PFSK-1 (cell line): ENCODE measurements around the gene MYMX.

Experiments used
- POLR2AphosphoS5 ChIP-seq: IDR thresholded peaks from 2 replicates; pipeline ENCODE4 v1.6.1; 2012; ENCODE audit warnings: low read depth, mild to moderate bottlenecking, control low read depth, low read length, moderate library complexity
- REST ChIP-seq, 2 experiments: IDR thresholded peaks; 2 replicates each; pipeline versions ENCODE4 v1.6.1 to v1.8.0; 2011 to 2012; ENCODE audit warnings: low read depth in 2 of 2, low read length in 2 of 2, control low read depth in 1 of 2, inconsistent platforms in 1 of 2, mild to moderate bottlenecking in 1 of 2, moderate library complexity in 1 of 2; ENCODE audit not compliant: insufficient read depth in 1 of 2
- SIN3A ChIP-seq: IDR thresholded peaks from 2 replicates; pipeline ENCODE4 v1.6.1; 2012; ENCODE audit warnings: mild to moderate bottlenecking, low read length, moderate library complexity, borderline replicate concordance; ENCODE audit not compliant: insufficient read depth

GRCh38 chr6:44219053-44219814 lies 2.5 kb downstream of the MYMX start:
- TF ChIP-seq REST (IDR thresholded peaks at IDR 0.05; ENCODE audit: insufficient read depth in 1 of 2, low read depth in 2 of 2, low read length in 2 of 2) (no peak), POLR2AphosphoS5 (no peak), SIN3A (no peak)
